PC-3 (cell line): ENCODE data around the gene GPR176. TPM values are rescaled to one million over a fixed set of nuclear protein-coding genes. Genes with fewer than 3 reads are reported as not detected.

Experiments
- ATAC-seq: fragments of 200-7000 bp; cut with Tn5 transposase; 2 replicates; pipeline ENCODE4 v1.9.1; 2020; ENCODE audit warnings: mild to moderate bottlenecking, moderate library complexity
- BruUV-seq: library from RNA; stranded (reverse); fragments of 400-500 nt; replicated peaks from 2 replicates; lab custom pipeline; 2021; lab: Mats Ljungman, UMichigan
- CTCF ChIA-PET: fragments of 300-600 bp; sonication (Branson Sonifier 250); formaldehyde crosslinking; loops from one replicate; lab custom pipeline; 2022; ENCODE audit warnings: antibody characterized with exemption; lab: Charles Lee
- POLR2A ChIA-PET: fragments of 300-600 bp; sonication (Branson Sonifier 250); formaldehyde crosslinking; loops from one replicate; lab custom pipeline; 2022; ENCODE audit warnings: antibody characterized with exemption; ENCODE audit not compliant: unreplicated experiment; lab: Charles Lee
- DNase-seq: peaks from one replicate; pipeline ENCODE4 v3.0.0-alpha.2; 2015
- H2AFZ ChIP-seq: fragments of 300-600 bp; sonication (generic); 2 replicates; pipeline ENCODE4 v1.6.0; 2016; ENCODE audit warnings: antibody characterized with exemption, low read length
- H3F3A ChIP-seq: fragments of 300-600 bp; sonication (generic); one replicate; pipeline ENCODE4 v1.6.0; 2017; ENCODE audit warnings: antibody characterized with exemption, low read length, control low read depth, mild to moderate bottlenecking; ENCODE audit not compliant: unreplicated experiment
- H3K27ac ChIP-seq: fragments of 300-600 bp; sonication (generic); 2 replicates; pipeline ENCODE4 v1.5.1; 2016; ENCODE audit warnings: mild to moderate bottlenecking, low read length
- H3K27me3 ChIP-seq: fragments of 300-600 bp; sonication (generic); 2 replicates; pipeline ENCODE4 v1.6.1; 2016; ENCODE audit warnings: low read length, mixed read lengths
- H3K36me3 ChIP-seq: fragments of 300-600 bp; sonication (generic); 2 replicates; pipeline ENCODE4 v1.6.1; 2016; ENCODE audit warnings: low read depth, mixed run types, low read length, mixed read lengths
- H3K4me1 ChIP-seq: fragments of 300-600 bp; sonication (generic); 2 replicates; pipeline ENCODE4 v1.5.1; 2016; ENCODE audit warnings: low read length; ENCODE audit not compliant: insufficient read depth
- H3K4me2 ChIP-seq: fragments of 300-600 bp; sonication (generic); 2 replicates; pipeline ENCODE4 v1.6.0; 2016; ENCODE audit warnings: low read length
- H3K4me3 ChIP-seq: fragments of 300-600 bp; sonication (generic); 2 replicates; pipeline ENCODE4 v1.5.1; 2016; ENCODE audit warnings: mild to moderate bottlenecking, low read length, mixed read lengths
- H3K79me2 ChIP-seq: fragments of 300-600 bp; sonication (generic); 2 replicates; pipeline ENCODE4 v1.6.1; 2017; ENCODE audit warnings: low read length, mixed read lengths
- H3K9ac ChIP-seq: fragments of 300-600 bp; sonication (generic); 2 replicates; pipeline ENCODE4 v1.6.0; 2016; ENCODE audit warnings: mild to moderate bottlenecking, low read length
- H3K9me2 ChIP-seq: fragments of 300-600 bp; sonication (generic); replicated peaks from 2 replicates; pipeline ENCODE4 v1.6.1; 2016; ENCODE audit warnings: mixed run types, low read length, mixed read lengths
- H3K9me3 ChIP-seq: fragments of 300-600 bp; sonication (generic); 2 replicates; pipeline ENCODE4 v1.6.1; 2016; ENCODE audit warnings: low read length, mixed read lengths
- H4K20me1 ChIP-seq: fragments of 300-600 bp; sonication (generic); 2 replicates; pipeline ENCODE4 v1.6.1; 2016; ENCODE audit warnings: low read length, mixed read lengths
- EZH2 ChIP-seq: fragments of 300-600 bp; sonication (generic); IDR thresholded peaks from one replicate; pipeline ENCODE4 v1.6.1; 2017; ENCODE audit warnings: antibody characterized with exemption, mild to moderate bottlenecking, low read length; ENCODE audit not compliant: unreplicated experiment
- EZH2phosphoT487 ChIP-seq: fragments of 300-600 bp; sonication (generic); IDR thresholded peaks from 2 replicates; pipeline ENCODE4 v1.6.1; 2018; ENCODE audit warnings: mild to moderate bottlenecking, antibody characterized with exemption, low read length, borderline replicate concordance
- intact Hi-C: fragments of 100-400 bp; cut with micrococcal nuclease; formaldehyde crosslinking; loops from 2 replicates; pipeline ENCODE4 v1.9.0; 2023
- total RNA-seq: library from RNA; depleted of rRNA; stranded (reverse); fragments of >200 nt; gene quantifications from 2 replicates; pipeline ENCODE4 v1.2.3, GENCODE V29; 2014
- TF ChIP-seq, protein P1 (sequence below): fragments of 300-600 bp; sonication (generic); conservative IDR thresholded peaks from 2 replicates; pipeline ENCODE4 v1.5.1; 2017; ENCODE audit warnings: antibody characterized with exemption, low read depth, mild to moderate bottlenecking, low read length

The GPR176 gene
- total RNA-seq, 1 experiment from 2014 or later, result 27.8 TPM

DNA sequence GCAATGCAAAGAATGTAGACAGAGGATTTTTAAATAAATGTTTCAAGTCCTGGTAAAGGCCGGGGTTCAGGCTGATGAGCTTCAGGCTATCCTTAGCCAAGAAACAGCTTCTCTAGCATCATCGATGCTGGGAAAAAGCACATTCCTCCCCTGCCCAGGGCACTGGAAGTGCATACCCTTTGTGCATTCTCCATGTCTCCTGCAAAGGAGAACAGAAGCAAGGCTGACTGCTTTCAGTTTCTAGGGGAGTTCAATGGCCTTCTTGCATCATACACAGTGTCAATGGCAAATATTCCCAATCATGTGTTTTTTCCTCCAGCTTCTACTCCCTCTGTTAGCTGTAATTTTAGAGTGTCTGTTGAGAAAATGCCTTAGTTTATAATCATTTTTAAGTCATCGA, 59.9 kb downstream of the GPR176 start:
- no peak for ATAC-seq
- intact Hi-C loops, result no loop called here
- H4K20me1 ChIP-seq, result no peaks in the 10 kb centered on the region

DNA sequence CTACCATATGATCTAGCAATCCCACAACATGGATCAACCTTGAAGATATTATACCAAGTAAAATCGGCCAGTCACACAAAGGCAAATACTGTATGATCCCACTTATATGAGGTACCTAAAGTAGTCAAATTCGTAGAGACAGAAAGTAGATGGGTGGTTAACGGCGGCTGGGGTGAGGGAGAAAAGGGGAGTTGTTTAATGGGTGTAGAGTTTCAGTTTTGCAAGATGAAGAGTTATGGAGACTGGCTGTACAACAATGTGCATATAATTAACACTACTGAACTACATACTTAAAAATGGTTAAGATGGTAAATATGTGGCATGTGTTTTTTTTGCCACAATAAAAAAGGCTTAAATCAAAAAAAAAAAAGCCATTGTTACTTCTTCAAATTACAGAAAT, 60.4 kb downstream of the GPR176 start:
- Histone ChIP-seq H3K4me1 (no peaks in the 10 kb centered on the region), H3K9ac (no peak overlapping the region), H3K27me3 (no peaks in the 10 kb centered on the region), H2AFZ (no peak overlapping the region), H3K27ac (no peak overlapping the region), H3F3A (no peaks in the 10 kb centered on the region), H3K4me2 (no peak overlapping the region), H3K36me3 (no peaks in the 10 kb centered on the region), H3K9me2 (no peaks in the 10 kb centered on the region), H3K9me3 (no peaks in the 10 kb centered on the region), H4K20me1 (no peaks in the 10 kb centered on the region), H3K79me2 (0 out of 2 replicates have a peak, but pooled peaks cover 10% of the 10 kb centered on the region), H3K4me3 (no peak overlapping the region)
- intact Hi-C loops, result no loop called here
- BruUV-seq, result no TSS peak
- no peak for ATAC-seq
- ChIA-PET POLR2A (no interaction called here), CTCF (no interaction called here)
- DNase-seq, result no peak
- TF ChIP-seq EZH2phosphoT487 (no peak), EZH2 (no peak)
- TF ChIP-seq, protein P1, sequence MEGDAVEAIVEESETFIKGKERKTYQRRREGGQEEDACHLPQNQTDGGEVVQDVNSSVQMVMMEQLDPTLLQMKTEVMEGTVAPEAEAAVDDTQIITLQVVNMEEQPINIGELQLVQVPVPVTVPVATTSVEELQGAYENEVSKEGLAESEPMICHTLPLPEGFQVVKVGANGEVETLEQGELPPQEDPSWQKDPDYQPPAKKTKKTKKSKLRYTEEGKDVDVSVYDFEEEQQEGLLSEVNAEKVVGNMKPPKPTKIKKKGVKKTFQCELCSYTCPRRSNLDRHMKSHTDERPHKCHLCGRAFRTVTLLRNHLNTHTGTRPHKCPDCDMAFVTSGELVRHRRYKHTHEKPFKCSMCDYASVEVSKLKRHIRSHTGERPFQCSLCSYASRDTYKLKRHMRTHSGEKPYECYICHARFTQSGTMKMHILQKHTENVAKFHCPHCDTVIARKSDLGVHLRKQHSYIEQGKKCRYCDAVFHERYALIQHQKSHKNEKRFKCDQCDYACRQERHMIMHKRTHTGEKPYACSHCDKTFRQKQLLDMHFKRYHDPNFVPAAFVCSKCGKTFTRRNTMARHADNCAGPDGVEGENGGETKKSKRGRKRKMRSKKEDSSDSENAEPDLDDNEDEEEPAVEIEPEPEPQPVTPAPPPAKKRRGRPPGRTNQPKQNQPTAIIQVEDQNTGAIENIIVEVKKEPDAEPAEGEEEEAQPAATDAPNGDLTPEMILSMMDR, result no peak

More for the DNA sequence above, 59.9 kb downstream of the GPR176 start:
- TF ChIP-seq EZH2 (no peak), EZH2phosphoT487 (no peak)
- TF ChIP-seq, protein P1, result no peak
- Histone ChIP-seq H3K27me3 (no peaks in the 10 kb centered on the region), H3K36me3 (no peaks in the 10 kb centered on the region), H3K9ac (no peak overlapping the region), H3K79me2 (0 out of 2 replicates have a peak, but pooled peaks cover 12% of the 10 kb centered on the region), H3F3A (no peaks in the 10 kb centered on the region), H3K4me1 (no peaks in the 10 kb centered on the region), H3K9me2 (no peaks in the 10 kb centered on the region), H3K9me3 (no peaks in the 10 kb centered on the region), H3K27ac (no peak overlapping the region), H3K4me2 (no peak overlapping the region), H2AFZ (no peak overlapping the region), H3K4me3 (no peak overlapping the region)
- DNase-seq, result no peak
- POLR2A ChIA-PET, result interaction anchor here (0.6 kb wide), 1 partner anchor 15 kb away, joined by 3 read pairs; no protein-coding TSS in a partner anchor
- CTCF ChIA-PET, result interaction anchor here (0.7 kb wide), 1 partner anchor 725 kb away, joined by 4 read pairs; no protein-coding TSS in a partner anchor
- no TSS peak for BruUV-seq

DNA sequence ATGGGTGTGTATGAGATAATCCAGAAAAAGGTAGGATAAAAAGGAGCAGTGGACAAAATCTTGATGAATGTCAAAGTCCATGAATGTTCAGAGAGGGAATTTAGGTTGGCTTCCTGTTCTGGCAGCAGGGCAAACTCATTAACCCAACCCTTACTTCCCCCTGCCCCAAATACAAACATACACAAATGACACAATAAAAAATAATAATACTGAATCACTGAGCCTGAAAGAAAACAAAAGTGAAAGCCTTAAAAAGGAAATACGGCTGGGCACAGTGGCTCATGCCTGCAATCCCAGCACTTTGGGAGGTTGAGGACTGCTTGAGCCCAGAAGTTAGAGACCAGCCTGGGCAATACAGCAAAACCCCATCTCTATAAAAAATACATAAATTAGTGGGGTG, 62.9 kb downstream of the GPR176 start:
- H3K9me2 ChIP-seq, result no peaks in the 10 kb centered on the region

More for the DNA sequence above, 62.9 kb downstream of the GPR176 start:
- POLR2A ChIA-PET, result no interaction called here
- Histone ChIP-seq H3K79me2 (no peaks in the 10 kb centered on the region), H3K9ac (no peak overlapping the region), H3K27ac (no peak overlapping the region), H2AFZ (no peak overlapping the region), H3K9me3 (no peaks in the 10 kb centered on the region), H3F3A (no peaks in the 10 kb centered on the region), H3K4me3 (no peak overlapping the region), H3K36me3 (no peaks in the 10 kb centered on the region), H4K20me1 (no peaks in the 10 kb centered on the region), H3K4me2 (no peak overlapping the region), H3K27me3 (no peaks in the 10 kb centered on the region), H3K4me1 (no peaks in the 10 kb centered on the region)
- no peak for DNase-seq
- ATAC-seq, result peak; percentile 18; the same call in 1 of the 2 replicates
- no TSS peak for BruUV-seq
- CTCF ChIA-PET, result no interaction called here
- TF ChIP-seq, protein P1, result no peak
- TF ChIP-seq EZH2 (no peak), EZH2phosphoT487 (no peak)
- intact Hi-C loops, result no loop called here
